HG03354 (cell line): ENCODE results near the gene LGALS14.

ENCODE experiments used
- ATAC-seq: cut with Tn5 transposase; IDR thresholded peaks from one replicate; pipeline ENCODE4 v1.9.1; 2021; ENCODE audit warnings: mild to moderate bottlenecking; ENCODE audit not compliant: unreplicated experiment, poor library complexity, severe bottlenecking

LGALS14 gene

DNA sequence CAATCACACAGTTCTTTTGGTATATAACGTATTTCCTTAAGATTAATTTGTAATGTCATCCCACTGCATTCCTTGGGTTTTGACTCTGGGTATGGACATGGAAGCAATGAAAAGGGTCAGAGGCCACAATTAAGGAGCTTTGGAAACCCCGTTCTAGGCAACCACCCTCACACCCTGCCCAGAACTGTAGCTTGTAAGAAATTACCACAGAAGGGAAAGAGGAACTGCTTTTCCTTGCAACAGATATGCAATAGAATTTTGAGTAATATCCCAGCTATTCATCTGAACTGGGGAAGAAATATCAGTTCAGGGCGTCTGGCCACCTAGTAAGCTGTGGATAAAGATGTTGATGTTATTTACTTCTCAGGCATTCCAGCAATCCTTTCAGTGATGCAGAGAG, 34.5 kb downstream of the LGALS14 start:
- no peak for ATAC-seq

DNA sequence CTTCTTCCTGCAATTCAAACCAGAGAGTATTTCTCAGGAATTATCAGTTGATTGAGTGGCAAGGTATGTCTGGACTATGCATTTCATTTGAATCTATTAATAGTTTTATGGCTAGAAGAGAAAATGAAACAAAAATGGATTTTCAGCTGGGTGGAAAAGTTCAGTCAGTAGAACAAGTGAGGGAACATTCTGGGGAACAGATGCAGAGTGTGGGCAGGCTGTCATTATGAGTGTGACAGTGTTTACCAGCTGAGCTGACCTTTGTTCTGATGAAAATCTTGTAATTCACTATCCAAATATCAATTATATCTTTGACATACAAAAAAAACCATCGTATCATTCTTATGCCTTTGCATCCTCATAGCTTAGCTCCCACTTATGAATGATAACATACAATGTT, 36.1 kb downstream of the LGALS14 start:
- no peak for ATAC-seq

DNA sequence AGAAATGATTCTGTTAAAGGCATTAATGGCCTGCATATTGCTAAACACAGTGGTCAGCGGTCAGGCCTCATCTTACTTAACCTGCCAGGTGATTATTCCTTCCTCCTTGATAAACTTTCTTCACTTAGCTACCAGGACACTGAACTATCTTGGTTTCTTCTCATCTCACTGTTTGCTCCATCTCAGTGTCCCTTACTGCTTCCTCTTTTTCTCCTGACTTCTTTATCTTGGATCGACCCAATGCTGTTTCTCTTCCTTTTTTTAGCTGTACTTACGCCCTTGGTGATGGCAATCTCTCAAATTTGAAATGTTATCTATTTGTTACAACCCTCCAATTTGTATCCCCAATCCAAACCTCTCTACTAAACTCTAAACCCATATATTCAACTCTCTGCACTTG, 41.4 kb downstream of the LGALS14 start:
- no peak for ATAC-seq

DNA sequence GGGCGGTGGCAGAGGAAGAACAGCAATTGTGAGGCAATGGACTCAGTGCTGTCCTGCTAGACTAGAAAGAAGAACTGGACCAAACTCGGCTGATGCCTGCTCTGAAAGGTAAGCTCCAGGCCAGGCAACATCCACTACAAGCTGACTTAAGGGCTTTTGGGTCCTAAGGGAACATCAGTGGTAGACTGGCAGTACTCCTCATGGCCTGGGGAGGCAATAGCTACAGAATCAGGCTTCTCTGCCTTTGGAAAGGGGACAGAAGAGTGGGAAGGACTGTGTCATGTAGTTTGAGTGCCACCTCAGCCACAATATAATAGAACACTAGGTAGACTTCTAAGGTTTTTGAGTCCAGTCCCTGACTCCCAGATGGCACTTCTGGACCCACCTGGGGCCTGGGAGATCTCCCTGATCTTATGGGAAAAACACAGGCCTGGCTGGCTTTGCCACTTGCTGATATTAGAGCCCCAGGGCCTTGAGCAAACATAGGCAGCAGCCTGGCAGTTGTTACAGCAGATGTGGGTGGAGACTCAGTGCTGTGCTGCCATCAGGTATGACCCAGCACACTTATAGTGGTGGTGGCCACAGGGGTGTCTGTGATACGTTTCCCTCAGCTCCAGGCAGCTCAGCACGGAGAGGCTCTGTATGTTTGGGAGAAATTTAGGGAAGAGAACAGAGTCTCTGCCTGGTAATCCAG, 42.7 kb downstream of the LGALS14 start:
- ATAC-seq = no peak

DNA sequence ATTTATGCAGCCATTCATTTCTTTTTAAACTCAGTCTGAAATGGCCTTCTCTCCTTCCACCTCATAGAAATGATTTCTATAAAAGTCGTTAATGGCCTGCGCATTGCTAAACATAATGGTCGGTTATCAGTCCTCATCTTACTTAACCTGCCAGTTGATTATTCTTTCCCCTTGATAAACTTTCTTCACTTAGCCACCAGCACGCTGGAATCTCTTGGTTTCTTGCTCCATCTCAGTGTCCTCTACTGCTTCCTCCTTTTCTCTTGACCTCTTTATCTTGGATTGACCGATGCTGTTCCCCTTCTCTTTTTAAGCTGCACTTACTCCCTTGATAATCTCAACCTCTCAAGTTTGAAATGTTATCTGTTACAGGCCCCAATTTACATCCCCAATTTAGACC, 45.7 kb downstream of the LGALS14 start:
- ATAC-seq = no peak

DNA sequence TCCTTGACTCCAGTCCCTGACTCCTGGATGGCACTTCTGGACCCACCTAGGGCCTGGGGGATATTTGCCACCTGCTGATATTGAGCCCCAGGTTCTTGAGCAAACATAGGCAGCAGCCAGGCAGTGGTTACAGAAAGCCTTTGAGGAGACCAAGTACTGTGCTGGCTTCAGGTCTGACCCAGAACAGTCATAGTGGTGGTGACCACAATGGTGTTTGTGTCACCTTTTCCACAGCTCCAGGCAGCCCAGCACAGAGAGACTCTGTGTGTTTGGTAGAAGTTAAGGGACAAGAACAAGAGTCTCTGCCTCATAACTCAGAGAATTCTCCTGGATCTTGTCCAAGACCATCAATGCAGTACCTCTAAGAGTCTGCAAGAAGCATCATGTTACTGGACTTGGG, 48.1 kb downstream of the LGALS14 start:
- ATAC-seq = no peak

DNA sequence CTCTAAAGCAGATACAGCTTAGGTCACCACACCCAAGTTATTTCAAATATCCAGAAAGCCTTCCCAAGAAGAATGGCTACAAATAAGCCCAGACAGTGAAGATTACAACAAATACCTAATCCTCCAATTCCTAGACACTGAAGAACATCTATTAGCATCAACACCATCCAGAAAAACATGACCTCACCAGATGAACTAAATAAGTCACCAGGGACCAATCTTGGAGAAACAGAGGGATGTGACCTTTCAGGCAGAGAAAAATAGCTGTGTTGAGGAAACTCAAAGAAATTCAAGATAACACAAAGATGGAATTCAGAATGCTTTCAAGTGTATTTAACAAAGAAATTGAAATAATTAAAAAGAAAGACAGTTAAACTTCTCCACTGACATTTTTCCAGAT, 48.5 kb downstream of the LGALS14 start:
- ATAC-seq = no peak

DNA sequence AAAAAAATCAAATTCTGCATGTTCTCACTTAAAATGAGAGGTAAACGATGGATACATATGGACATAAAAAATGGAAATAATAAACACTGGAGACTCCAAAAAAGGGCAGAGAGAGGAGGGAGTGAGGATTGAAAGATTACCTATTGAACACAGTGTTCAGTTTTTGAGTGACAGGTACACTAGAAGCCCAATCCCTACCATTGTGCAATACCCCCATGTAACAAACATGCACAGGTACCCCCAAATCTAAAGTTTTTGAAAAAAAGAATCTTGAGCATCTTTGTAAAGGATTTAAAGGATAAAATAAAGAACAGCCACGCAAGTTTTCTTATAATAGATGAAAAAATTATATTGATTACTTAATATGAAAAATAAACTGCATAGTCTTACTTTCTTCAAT, 50.3 kb downstream of the LGALS14 start:
- no peak for ATAC-seq

DNA sequence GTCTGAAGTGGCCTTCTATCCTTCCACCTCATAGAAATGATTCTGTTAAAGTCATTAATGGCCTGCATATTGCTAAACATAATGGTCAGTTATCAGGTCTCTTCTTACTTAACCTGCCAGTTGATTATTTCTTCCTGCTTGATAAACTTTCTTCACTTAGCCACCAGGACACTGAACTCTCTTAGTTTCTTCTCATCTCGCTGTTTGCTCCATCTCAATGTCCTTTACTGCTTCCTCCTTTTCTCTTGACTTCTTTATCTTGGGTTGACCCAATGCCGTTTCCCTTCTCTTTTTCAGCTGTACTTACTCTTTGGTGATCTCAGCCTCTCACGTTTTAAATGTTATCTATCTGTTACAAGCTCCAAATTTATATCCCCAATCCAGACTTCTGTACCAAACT, 50.7 kb downstream of the LGALS14 start:
- no peak for ATAC-seq
